Common myeloid progenitor, CD34-positive (primary cell): Measurements from ENCODE around the gene PPHLN1.
A peak's percentile ranks its signal among the peaks of the same experiment; 100 is the strongest.
"Not testable (repeated sequence)": the region's sequence is repeated elsewhere in the genome, so short reads cannot be mapped to it uniquely, and the experiment has no call there.

Experiments used
- CTCF ChIA-PET: fragments of 350-600 bp; sonication (Branson Sonifier 250); formaldehyde crosslinking; loops from one replicate; lab custom pipeline; 2021; ENCODE audit warnings: antibody characterized with exemption; lab: Charles Lee
- POLR2A ChIA-PET: fragments of 350-600 bp; sonication (Branson Sonifier 250); formaldehyde crosslinking; loops from one replicate; lab custom pipeline; 2021; ENCODE audit warnings: antibody characterized with exemption; lab: Charles Lee
- DNase-seq, 3 donors: peaks; one replicate each; pipeline versions ENCODE4 v3.0.0 to v3.0.0-alpha.2; 2013
- H3K27ac ChIP-seq, 2 experiments: 1 replicate in 1 of 2; 2 replicates in 1 of 2; pipeline ENCODE4 v1.7.0; 2013; ENCODE audit warnings: inconsistent platforms in 2 of 2, low read length in 2 of 2, mild to moderate bottlenecking in 2 of 2, low read depth in 1 of 2, moderate library complexity in 1 of 2; ENCODE audit not compliant: severe bottlenecking in 2 of 2, insufficient read depth in 1 of 2, poor library complexity in 1 of 2
- H3K27me3 ChIP-seq, 5 experiments: replicated peaks in 2 of 5; 1 replicate in 3 of 5; 2 replicates in 2 of 5; pipeline versions ENCODE4 v1.6.1 to v1.7.0; 2013; ENCODE audit warnings: low read length in 4 of 5, mild to moderate bottlenecking in 2 of 5, moderate library complexity in 2 of 5, inconsistent platforms in 1 of 5; ENCODE audit not compliant: insufficient read depth in 5 of 5, control insufficient read depth in 4 of 5
- H3K36me3 ChIP-seq, 4 experiments: 1 replicate in 2 of 4; 2 replicates in 2 of 4; pipeline versions ENCODE4 v1.6.1 to v1.7.0; 2013; ENCODE audit warnings: low read length in 3 of 4, control low read depth in 1 of 4, mild to moderate bottlenecking in 1 of 4; ENCODE audit not compliant: control insufficient read depth in 4 of 4, insufficient read depth in 4 of 4
- H3K4me1 ChIP-seq, 4 experiments: 1 replicate in 3 of 4; 2 replicates in 1 of 4; pipeline versions ENCODE4 v1.6.1 to v1.7.1; 2013; ENCODE audit warnings: low read length in 3 of 4, mild to moderate bottlenecking in 3 of 4, control low read depth in 1 of 4, inconsistent platforms in 1 of 4, moderate library complexity in 1 of 4; ENCODE audit not compliant: control insufficient read depth in 4 of 4, insufficient read depth in 4 of 4; ENCODE audit errors: control extremely low read depth in 1 of 4
- H3K4me3 ChIP-seq, 7 experiments: 1 replicate in 4 of 7; 2 replicates in 3 of 7; pipeline versions ENCODE4 v1.5.1 to v1.7.0; 2013; ENCODE audit warnings: mild to moderate bottlenecking in 7 of 7, low read length in 6 of 7, moderate library complexity in 6 of 7, inconsistent platforms in 2 of 7, low read depth in 2 of 7, control low read depth in 1 of 7; ENCODE audit not compliant: insufficient read depth in 4 of 7, control insufficient read depth in 1 of 7; ENCODE audit errors: extremely low read depth in 1 of 7
- H3K9me3 ChIP-seq, 5 experiments: 1 replicate in 4 of 5; 2 replicates in 1 of 5; pipeline versions ENCODE4 v1.6.1 to v1.7.1; 2013; ENCODE audit warnings: low read length in 4 of 5, mild to moderate bottlenecking in 2 of 5, inconsistent platforms in 1 of 5, low read depth in 1 of 5, moderate library complexity in 1 of 5; ENCODE audit not compliant: control insufficient read depth in 4 of 5, insufficient read depth in 2 of 5; ENCODE audit errors: control extremely low read depth in 1 of 5
- WGBS: methylation state at CpG from one replicate; pipeline ENCODE4 v1.1.5; 2013; ENCODE audit not compliant: insufficient coverage; 5-methylcytosine and 5-hydroxymethylcytosine counted together

PPHLN1 gene

DNA sequence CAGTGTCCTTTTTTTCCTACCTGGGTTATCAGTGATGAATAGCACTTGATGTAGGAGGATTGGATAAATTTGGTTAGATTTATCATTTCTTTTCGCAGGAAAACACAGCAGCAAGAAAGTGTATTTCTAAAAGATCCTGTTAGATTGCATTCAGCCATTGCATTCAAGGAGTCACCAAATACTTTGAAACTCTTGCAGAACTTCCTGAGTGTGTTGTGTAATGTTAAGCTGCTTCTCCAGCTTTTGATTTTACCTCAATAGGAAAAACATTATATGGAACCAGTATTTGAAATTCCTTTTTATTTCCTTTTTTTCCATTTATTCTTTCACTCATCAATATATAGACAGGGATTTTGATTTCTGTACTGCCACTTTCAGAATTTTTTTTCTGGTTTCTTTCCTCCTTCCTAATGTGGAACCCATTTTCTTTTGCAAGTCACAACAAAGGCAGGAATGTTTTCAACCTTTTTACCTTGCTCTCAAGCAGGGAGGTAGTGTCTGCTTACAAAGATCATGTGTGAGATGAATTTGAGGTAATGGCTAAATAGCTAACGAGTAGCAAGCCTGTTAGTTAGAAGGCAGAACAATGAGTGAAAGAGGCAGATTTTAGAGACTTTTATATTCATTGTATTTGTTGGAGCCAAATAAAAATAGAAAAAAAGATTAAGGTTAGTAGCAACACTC, 56.2 kb downstream of the PPHLN1 start:
- H3K27ac ChIP-seq: no peak overlapping the region
- H3K27me3 ChIP-seq: no peaks in the 10 kb centered on the region
- ChIA-PET POLR2A (interaction anchor here (0.6 kb wide), 1 partner anchor 8 kb away, joined by 3 read pairs; no protein-coding TSS in a partner anchor), CTCF (interaction anchor here (1.4 to 3.7 kb wide), 4 partner anchors 10 to 243 kb away, joined by 3 to 26 read pairs (median 6); no protein-coding TSS in a partner anchor)
- H3K4me3 ChIP-seq: peak overlapping the region in 1 of 7 experiments; percentile 45
- peaks cover 0 to 14% (median 5%) of the 10 kb centered on the region in 4 experiments for H3K4me1 ChIP-seq
- no peak for DNase-seq
- no CpG with 5 or more reads among the region's 2 CpGs for WGBS
- peaks cover 0 to 19% (median 13%) of the 10 kb centered on the region in 4 experiments for H3K36me3 ChIP-seq
- no peaks in the 10 kb centered on the region for H3K9me3 ChIP-seq

GRCh38 chr12:42385326-42385841, 59.4 kb downstream of the PPHLN1 start:
- WGBS: 100% methylated on average over 2 of the region's 3 CpGs

DNA sequence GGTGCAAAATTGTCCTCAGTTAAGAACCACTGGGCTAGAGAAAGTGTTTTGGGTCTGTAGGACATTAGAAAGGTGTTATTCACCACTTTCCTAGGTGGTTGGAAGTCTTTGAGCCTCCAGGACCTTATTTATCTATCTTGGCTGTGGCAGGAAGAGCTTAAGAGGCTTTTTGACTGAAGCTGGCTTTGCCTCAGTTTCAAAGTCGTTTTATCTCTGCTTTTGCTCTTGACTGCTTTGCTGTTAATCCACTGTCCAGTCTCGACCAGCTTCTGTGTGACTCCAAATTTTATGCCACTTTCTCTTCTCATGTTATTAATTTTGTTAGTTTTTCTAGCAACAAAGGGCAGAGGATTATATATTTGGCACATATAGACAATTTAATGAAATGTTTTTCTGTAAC, 60.3 kb downstream of the PPHLN1 start:
- Histone ChIP-seq H3K9me3 (no peaks in the 10 kb centered on the region), H3K36me3 (peaks cover 3 to 41% (median 20%) of the 10 kb centered on the region in 4 experiments), H3K27me3 (no peaks in the 10 kb centered on the region), H3K27ac (no peak overlapping the region), H3K4me1 (peaks cover 0 to 7% (median 5%) of the 10 kb centered on the region in 4 experiments), H3K4me3 (no peak overlapping the region)
- WGBS: no CpG with 5 or more reads among the region's 2 CpGs
- CTCF ChIA-PET: interaction anchor here (0.6 to 3.2 kb wide), 4 partner anchors 10 to 361 kb away, joined by 3 to 16 read pairs (median 6); no protein-coding TSS in a partner anchor
- DNase-seq: no peak
- POLR2A ChIA-PET: no interaction called here

More at GRCh38 chr12:42385326-42385841, 59.4 kb downstream of the PPHLN1 start:
- Histone ChIP-seq H3K9me3 (no peaks in the 10 kb centered on the region), H3K36me3 (peaks cover 3 to 39% (median 19%) of the 10 kb centered on the region in 4 experiments), H3K4me1 (peaks cover 0 to 12% (median 5%) of the 10 kb centered on the region in 4 experiments), H3K27me3 (no peaks in the 10 kb centered on the region), H3K27ac (no peak overlapping the region), H3K4me3 (no peak overlapping the region)
- ChIA-PET POLR2A (no interaction called here), CTCF (interaction anchor here (1.5 to 3.2 kb wide), 3 partner anchors 9 to 16 kb away, joined by 5 to 16 read pairs (median 6); no protein-coding TSS in a partner anchor)
- DNase-seq: no peak

DNA sequence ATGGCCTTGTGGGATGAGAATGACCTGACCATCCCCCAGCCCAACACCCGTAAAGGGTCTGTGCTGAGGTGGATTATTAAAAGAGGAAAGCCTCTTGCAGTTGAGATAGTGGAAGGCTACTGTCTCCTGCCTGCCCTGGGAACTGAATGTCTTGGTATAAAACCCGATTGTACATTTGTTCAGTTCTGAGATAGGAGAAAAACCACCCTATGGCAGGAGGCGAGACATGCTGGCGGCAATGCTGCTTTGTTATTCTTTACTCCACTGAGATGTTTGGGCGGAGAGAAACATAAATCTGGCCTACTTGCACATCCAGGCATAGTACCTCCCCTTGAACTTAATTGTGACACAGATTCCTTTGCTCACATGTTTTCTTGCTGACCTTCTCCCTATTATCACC, 62.1 kb downstream of the PPHLN1 start:
- H3K27ac ChIP-seq, POLR2A ChIA-PET: not testable (repeated sequence)
- CTCF ChIA-PET: interaction anchor here (3.2 kb wide), 1 partner anchor 16 kb away, joined by 16 read pairs; no protein-coding TSS in a partner anchor

DNA sequence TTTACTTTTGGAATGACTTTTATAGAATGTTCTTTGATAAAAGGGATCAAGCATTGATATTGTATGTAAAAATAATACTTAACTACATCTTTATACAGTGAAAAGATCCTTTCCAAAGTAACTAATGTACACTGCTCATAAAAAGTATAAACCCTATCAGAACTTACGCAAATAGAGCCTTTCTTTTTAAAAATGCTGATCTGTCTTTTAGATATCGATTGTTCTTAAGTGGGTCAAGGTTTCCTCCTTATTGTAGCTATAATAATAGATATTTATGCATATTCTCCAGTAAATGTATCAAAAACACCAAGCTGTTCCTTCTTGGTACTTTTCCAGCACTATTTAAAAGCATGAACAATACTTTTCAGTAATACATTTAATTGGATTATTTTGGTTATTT, 68.5 kb downstream of the PPHLN1 start:
- H3K27ac ChIP-seq: no peak overlapping the region
- no peaks in the 10 kb centered on the region for H3K9me3 ChIP-seq
- ChIA-PET CTCF (interaction anchor here (0.9 to 1.3 kb wide), 2 partner anchors 10 to 39 kb away, joined by 3 read pairs; no protein-coding TSS in a partner anchor), POLR2A (no interaction called here)
- no CpG with 5 or more reads among the region's 2 CpGs for whole genome bisulfite sequencing
- no peak for DNase-seq
- no peak overlapping the region for H3K4me3 ChIP-seq
- H3K36me3 ChIP-seq: peaks cover 3 to 34% (median 21%) of the 10 kb centered on the region in 4 experiments
- peaks cover 0 to 4% (median 2%) of the 10 kb centered on the region in 4 experiments for H3K4me1 ChIP-seq
- H3K27me3 ChIP-seq: no peaks in the 10 kb centered on the region

More for the DNA sequence above, 62.1 kb downstream of the PPHLN1 start:
- H3K36me3 ChIP-seq: peaks cover 3 to 41% (median 21%) of the 10 kb centered on the region in 4 experiments
- not testable (repeated sequence) for H3K9me3 ChIP-seq, H3K27me3 ChIP-seq, DNase-seq, H3K4me1 ChIP-seq, H3K4me3 ChIP-seq
- 96% methylated on average over 3 of the region's 5 CpGs for WGBS

- Histone ChIP-seq H3K4me1 (peaks cover 0 to 4% (median 2%) of the 10 kb centered on the region in 4 experiments), H3K4me3 (no peak overlapping the region), H3K27ac (no peak overlapping the region), H3K27me3 (no peaks in the 10 kb centered on the region), H3K36me3 (peaks cover 10 to 41% (median 26%) of the 10 kb centered on the region in 4 experiments), H3K9me3 (no peaks in the 10 kb centered on the region)
- POLR2A ChIA-PET: no interaction called here
- DNase-seq: peak in 2 of 3 donors; percentile 34 to 53
- WGBS: 100% methylated on average over 1 of the region's 3 CpGs
- CTCF ChIA-PET: interaction anchor here (0.7 kb wide), 1 partner anchor 15 kb away, joined by 3 read pairs; no protein-coding TSS in a partner anchor
Measured at GRCh38 chr12:42396473-42397259, 70.7 kb downstream of the PPHLN1 start.
